Dendritic cell treated with granulocyte-macrophage colony-stimulating factor and Interleukin-4, amounts not matched to agents 40 ng/mL and 50 ng/mL, for 4 days (primary cell): Measurements from ENCODE around the gene ARMH3.
A peak's percentile ranks its signal among the peaks of the same experiment; 100 is the strongest.

Experiments
- H3K27ac Mint-ChIP-seq: one replicate; pipeline ENCODE4 v1.8.0; 2022; ENCODE audit warnings: mild to moderate bottlenecking, mixed read lengths
- H3K27me3 Mint-ChIP-seq: one replicate; pipeline ENCODE4 v1.8.0; 2022; ENCODE audit warnings: mild to moderate bottlenecking, mixed read lengths
- H3K36me3 Mint-ChIP-seq: one replicate; pipeline ENCODE4 v1.8.0; 2022; ENCODE audit warnings: low read depth, mixed read lengths
- H3K4me1 Mint-ChIP-seq: one replicate; pipeline ENCODE4 v1.8.0; 2022; ENCODE audit warnings: low read depth, mixed read lengths
- H3K4me3 Mint-ChIP-seq: one replicate; pipeline ENCODE4 v1.8.0; 2022; ENCODE audit warnings: mild to moderate bottlenecking, moderate library complexity, mixed read lengths
- H3K9me3 Mint-ChIP-seq: one replicate; pipeline ENCODE4 v1.8.0; 2022; ENCODE audit warnings: mixed read lengths
- intact Hi-C: fragments of 100-400 bp; cut with micrococcal nuclease; formaldehyde crosslinking; loops from one replicate; pipeline ENCODE4 v1.15.0; 2022

The ARMH3 gene

GRCh38 chr10:101845893-101846292, 210.1 kb downstream of the ARMH3 start:
- Mint-ChIP-seq H3K27me3 (peaks cover 27% of the 10 kb centered on the region), H3K9me3 (no peaks in the 10 kb centered on the region), H3K27ac (no peak overlapping the region), H3K36me3 (peaks cover 74% of the 10 kb centered on the region), H3K4me3 (no peak overlapping the region), H3K4me1 (peaks cover 74% of the 10 kb centered on the region)
- intact Hi-C loops: no loop called here

- peak within 1 kb of the TSS; percentile 47 for H3K27ac Mint-ChIP-seq
- H3K9me3 Mint-ChIP-seq: no peaks in the 10 kb centered on the region
- intact Hi-C loops: loop anchor here (5.0 kb wide), 1 partner anchor 169 kb away; no protein-coding TSS in a partner anchor
- peak within 1 kb of the TSS; percentile 69 for H3K4me3 Mint-ChIP-seq
- H3K4me1 Mint-ChIP-seq: peaks cover 69% of the 10 kb centered on the region
- H3K27me3 Mint-ChIP-seq: peaks cover 32% of the 10 kb centered on the region
- peaks cover 49% of the 10 kb centered on the region for H3K36me3 Mint-ChIP-seq
These were observed 212.6 kb downstream of the ARMH3 start, which contains the start of gene KCNIP2 for GRCh38 chr10:101843032-101844021. Gene KCNIP2 (minus strand): TSS chr10:101843800. CDS start chr10:101843568, 232 bp downstream.

GRCh38 chr10:101841826-101842225, 214.1 kb downstream of the ARMH3 start:
- Mint-ChIP-seq H3K27me3 (peaks cover 32% of the 10 kb centered on the region), H3K36me3 (peaks cover 34% of the 10 kb centered on the region), H3K9me3 (no peaks in the 10 kb centered on the region), H3K4me1 (peaks cover 59% of the 10 kb centered on the region), H3K27ac (no peak overlapping the region), H3K4me3 (no peak overlapping the region)
- intact Hi-C loops: loop anchor here (2.0 to 5.0 kb wide), 2 partner anchors 170 to 231 kb away; no protein-coding TSS in a partner anchor

GRCh38 chr10:101840741-101841453, 215.1 kb downstream of the ARMH3 start:
- Mint-ChIP-seq H3K27ac (no peak overlapping the region), H3K9me3 (no peaks in the 10 kb centered on the region), H3K36me3 (peaks cover 25% of the 10 kb centered on the region), H3K4me1 (peaks cover 57% of the 10 kb centered on the region), H3K27me3 (peaks cover 32% of the 10 kb centered on the region), H3K4me3 (peak overlapping the region; percentile 69)
- intact Hi-C loops: loop anchor here (2.0 to 5.0 kb wide), 2 partner anchors 171 to 232 kb away; no protein-coding TSS in a partner anchor

GRCh38 chr10:101840102-101840684, 215.8 kb downstream of the ARMH3 start:
- no peaks in the 10 kb centered on the region for H3K9me3 Mint-ChIP-seq
- H3K4me1 Mint-ChIP-seq: peaks cover 62% of the 10 kb centered on the region
- intact Hi-C loops: loop anchor here (2.0 to 5.0 kb wide), 2 partner anchors 172 to 233 kb away; no protein-coding TSS in a partner anchor
- H3K4me3 Mint-ChIP-seq: peak overlapping the region; percentile 69
- peaks cover 32% of the 10 kb centered on the region for H3K27me3 Mint-ChIP-seq
- H3K36me3 Mint-ChIP-seq: peaks cover 18% of the 10 kb centered on the region
- H3K27ac Mint-ChIP-seq: no peak overlapping the region

- Mint-ChIP-seq H3K27me3 (peaks cover 32% of the 10 kb centered on the region), H3K9me3 (no peaks in the 10 kb centered on the region), H3K4me1 (peaks cover 68% of the 10 kb centered on the region), H3K4me3 (peak overlapping the region; percentile 64), H3K36me3 (peaks cover 11% of the 10 kb centered on the region), H3K27ac (peak overlapping the region; percentile 16)
- intact Hi-C loops: loop anchor here (2.0 to 5.0 kb wide), 2 partner anchors 173 to 233 kb away; no protein-coding TSS in a partner anchor
These were observed 216.4 kb downstream of the ARMH3 start for GRCh38 chr10:101839416-101840063.

GRCh38 chr10:101839002-101839401, 217.0 kb downstream of the ARMH3 start:
- intact Hi-C loops: no loop called here
- Mint-ChIP-seq H3K4me3 (no peak overlapping the region), H3K27me3 (peaks cover 28% of the 10 kb centered on the region), H3K9me3 (no peaks in the 10 kb centered on the region), H3K36me3 (peaks cover 6% of the 10 kb centered on the region), H3K27ac (no peak overlapping the region), H3K4me1 (peaks cover 68% of the 10 kb centered on the region)

- H3K27ac Mint-ChIP-seq: no peak overlapping the region
- H3K27me3 Mint-ChIP-seq: peaks cover 27% of the 10 kb centered on the region
- no peaks in the 10 kb centered on the region for H3K9me3 Mint-ChIP-seq
- H3K36me3 Mint-ChIP-seq: peaks cover 6% of the 10 kb centered on the region
- intact Hi-C loops: no loop called here
- peaks cover 69% of the 10 kb centered on the region for H3K4me1 Mint-ChIP-seq
- no peak overlapping the region for H3K4me3 Mint-ChIP-seq
These were observed 217.5 kb downstream of the ARMH3 start for GRCh38 chr10:101838416-101838970.

- Mint-ChIP-seq H3K36me3 (peaks cover under 1% of the 10 kb centered on the region), H3K4me1 (peaks cover 69% of the 10 kb centered on the region), H3K4me3 (no peak overlapping the region)
These were observed 218.2 kb downstream of the ARMH3 start for GRCh38 chr10:101837748-101838147.

GRCh38 chr10:101835362-101835761, 220.6 kb downstream of the ARMH3 start:
- peaks cover 67% of the 10 kb centered on the region for H3K4me1 Mint-ChIP-seq
- no peaks in the 10 kb centered on the region for H3K36me3 Mint-ChIP-seq
- H3K27me3 Mint-ChIP-seq: peaks cover 5% of the 10 kb centered on the region
- peak overlapping the region; percentile 56 for H3K27ac Mint-ChIP-seq
- no peak overlapping the region for H3K4me3 Mint-ChIP-seq
- intact Hi-C loops: no loop called here
- H3K9me3 Mint-ChIP-seq: no peaks in the 10 kb centered on the region

More at GRCh38 chr10:101837748-101838147, 218.2 kb downstream of the ARMH3 start:
- H3K27me3 Mint-ChIP-seq: peaks cover 21% of the 10 kb centered on the region
- H3K27ac Mint-ChIP-seq: no peak overlapping the region
- intact Hi-C loops: loop anchor here (2.0 kb wide), 1 partner anchor 21 kb away; no protein-coding TSS in a partner anchor
- H3K9me3 Mint-ChIP-seq: no peaks in the 10 kb centered on the region

GRCh38 chr10:101834341-101834740, 221.6 kb downstream of the ARMH3 start:
- peaks cover 2% of the 10 kb centered on the region for H3K27me3 Mint-ChIP-seq
- H3K9me3 Mint-ChIP-seq: no peaks in the 10 kb centered on the region
- intact Hi-C loops: no loop called here
- H3K4me3 Mint-ChIP-seq: no peak overlapping the region
- H3K36me3 Mint-ChIP-seq: no peaks in the 10 kb centered on the region
- peaks cover 66% of the 10 kb centered on the region for H3K4me1 Mint-ChIP-seq
- H3K27ac Mint-ChIP-seq: peak overlapping the region; percentile 56

- no peak overlapping the region for H3K4me3 Mint-ChIP-seq
- H3K27ac Mint-ChIP-seq: peak overlapping the region; percentile 56
- no peaks in the 10 kb centered on the region for H3K27me3 Mint-ChIP-seq
- intact Hi-C loops: no loop called here
- peaks cover 66% of the 10 kb centered on the region for H3K4me1 Mint-ChIP-seq
- H3K9me3 Mint-ChIP-seq: no peaks in the 10 kb centered on the region
- peaks cover 5% of the 10 kb centered on the region for H3K36me3 Mint-ChIP-seq
These were observed 222.5 kb downstream of the ARMH3 start for GRCh38 chr10:101833466-101833865.

- no peaks in the 10 kb centered on the region for H3K27me3 Mint-ChIP-seq
- H3K36me3 Mint-ChIP-seq: peaks cover 16% of the 10 kb centered on the region
- H3K9me3 Mint-ChIP-seq: no peaks in the 10 kb centered on the region
- peaks cover 67% of the 10 kb centered on the region for H3K4me1 Mint-ChIP-seq
- intact Hi-C loops: no loop called here
- H3K4me3 Mint-ChIP-seq: no peak overlapping the region
- H3K27ac Mint-ChIP-seq: no peak overlapping the region
These were observed 223.6 kb downstream of the ARMH3 start for GRCh38 chr10:101832325-101832771.
